22Rv1 (cell line): Measurements from ENCODE around the gene NCKAP5.

Experiments used
- CTCF ChIP-seq: fragments of 450-650 bp; IDR thresholded peaks from 2 replicates; pipeline ENCODE4 v1.5.1; 2017; ENCODE audit warnings: mild to moderate bottlenecking
- ZFX ChIP-seq: fragments of 450-650 bp; IDR thresholded peaks from 2 replicates; pipeline ENCODE4 v1.6.1; 2017; ENCODE audit warnings: antibody characterized with exemption, borderline replicate concordance

- TF ChIP-seq CTCF: no peak
- no peak for TF ChIP-seq ZFX
Observed at GRCh38 chr2:132943829-132944228, 624.4 kb downstream of the NCKAP5 start.
